Common myeloid progenitor, CD34-positive (primary cell): ENCODE data around the gene PNMA3.

Experiments
- CTCF ChIA-PET: fragments of 350-600 bp; sonication (Branson Sonifier 250); formaldehyde crosslinking; loops from one replicate; lab custom pipeline; 2021; ENCODE audit warnings: antibody characterized with exemption; lab: Charles Lee
- POLR2A ChIA-PET: fragments of 350-600 bp; sonication (Branson Sonifier 250); formaldehyde crosslinking; loops from one replicate; lab custom pipeline; 2021; ENCODE audit warnings: antibody characterized with exemption; lab: Charles Lee
- DNase-seq, 3 donors: peaks; one replicate each; pipeline versions ENCODE4 v3.0.0 to v3.0.0-alpha.2; 2013
- H3K27ac ChIP-seq, 2 experiments: 1 replicate in 1 of 2; 2 replicates in 1 of 2; pipeline ENCODE4 v1.7.0; 2013; ENCODE audit warnings: inconsistent platforms in 2 of 2, low read length in 2 of 2, mild to moderate bottlenecking in 2 of 2, low read depth in 1 of 2, moderate library complexity in 1 of 2; ENCODE audit not compliant: severe bottlenecking in 2 of 2, insufficient read depth in 1 of 2, poor library complexity in 1 of 2
- H3K27me3 ChIP-seq, 5 experiments: replicated peaks in 2 of 5; 1 replicate in 3 of 5; 2 replicates in 2 of 5; pipeline versions ENCODE4 v1.6.1 to v1.7.0; 2013; ENCODE audit warnings: low read length in 4 of 5, mild to moderate bottlenecking in 2 of 5, moderate library complexity in 2 of 5, inconsistent platforms in 1 of 5; ENCODE audit not compliant: insufficient read depth in 5 of 5, control insufficient read depth in 4 of 5
- H3K36me3 ChIP-seq, 4 experiments: 1 replicate in 2 of 4; 2 replicates in 2 of 4; pipeline versions ENCODE4 v1.6.1 to v1.7.0; 2013; ENCODE audit warnings: low read length in 3 of 4, control low read depth in 1 of 4, mild to moderate bottlenecking in 1 of 4; ENCODE audit not compliant: control insufficient read depth in 4 of 4, insufficient read depth in 4 of 4
- H3K4me1 ChIP-seq, 4 experiments: 1 replicate in 3 of 4; 2 replicates in 1 of 4; pipeline versions ENCODE4 v1.6.1 to v1.7.1; 2013; ENCODE audit warnings: low read length in 3 of 4, mild to moderate bottlenecking in 3 of 4, control low read depth in 1 of 4, inconsistent platforms in 1 of 4, moderate library complexity in 1 of 4; ENCODE audit not compliant: control insufficient read depth in 4 of 4, insufficient read depth in 4 of 4; ENCODE audit errors: control extremely low read depth in 1 of 4
- H3K4me3 ChIP-seq, 7 experiments: 1 replicate in 4 of 7; 2 replicates in 3 of 7; pipeline versions ENCODE4 v1.5.1 to v1.7.0; 2013; ENCODE audit warnings: mild to moderate bottlenecking in 7 of 7, low read length in 6 of 7, moderate library complexity in 6 of 7, inconsistent platforms in 2 of 7, low read depth in 2 of 7, control low read depth in 1 of 7; ENCODE audit not compliant: insufficient read depth in 4 of 7, control insufficient read depth in 1 of 7; ENCODE audit errors: extremely low read depth in 1 of 7
- H3K9me3 ChIP-seq, 5 experiments: 1 replicate in 4 of 5; 2 replicates in 1 of 5; pipeline versions ENCODE4 v1.6.1 to v1.7.1; 2013; ENCODE audit warnings: low read length in 4 of 5, mild to moderate bottlenecking in 2 of 5, inconsistent platforms in 1 of 5, low read depth in 1 of 5, moderate library complexity in 1 of 5; ENCODE audit not compliant: control insufficient read depth in 4 of 5, insufficient read depth in 2 of 5; ENCODE audit errors: control extremely low read depth in 1 of 5
- WGBS: methylation state at CpG from one replicate; pipeline ENCODE4 v1.1.5; 2013; ENCODE audit not compliant: insufficient coverage; 5-methylcytosine and 5-hydroxymethylcytosine counted together

PNMA3 gene

GRCh38 chrX:153030801-153031200, 25.5 kb upstream of the PNMA3 start:
- Histone ChIP-seq H3K27me3 (peaks cover 0 to 2% (median 0%) of the 10 kb centered on the region in 5 experiments), H3K4me1 (peaks cover 0 to 7% (median 1%) of the 10 kb centered on the region in 4 experiments), H3K27ac (no peak overlapping the region), H3K4me3 (no peak overlapping the region), H3K36me3 (no peaks in the 10 kb centered on the region), H3K9me3 (peaks cover 0 to 4% (median 0%) of the 10 kb centered on the region in 5 experiments)
- WGBS, result 84% methylated on average over 7 of the region's 12 CpGs
- no peak for DNase-seq
- ChIA-PET POLR2A (no interaction called here), CTCF (no interaction called here)

GRCh38 chrX:153032397-153033118, 23.7 kb upstream of the PNMA3 start:
- H3K27ac ChIP-seq, result no peak overlapping the region

GRCh38 chrX:153049093-153049492, 7.2 kb upstream of the PNMA3 start:
- no peaks in the 10 kb centered on the region for H3K4me1 ChIP-seq
- no peak for DNase-seq
- ChIA-PET POLR2A (no interaction called here), CTCF (no interaction called here)
- peaks cover 0 to 7% (median 0%) of the 10 kb centered on the region in 5 experiments for H3K27me3 ChIP-seq
- no peak overlapping the region for H3K4me3 ChIP-seq
- peaks cover 1 to 26% (median 8%) of the 10 kb centered on the region in 5 experiments for H3K9me3 ChIP-seq
- 100% methylated on average over 2 of the region's 2 CpGs for WGBS
- H3K36me3 ChIP-seq, result no peaks in the 10 kb centered on the region
- H3K27ac ChIP-seq, result no peak overlapping the region

More at GRCh38 chrX:153032397-153033118, 23.7 kb upstream of the PNMA3 start:
- H3K36me3 ChIP-seq, result no peaks in the 10 kb centered on the region
- peak overlapping the region in 6 of 7 experiments; percentile 27 to 66 (median 48) for H3K4me3 ChIP-seq
- peak; percentile 42 to 69 (median 67) for DNase-seq
- ChIA-PET POLR2A (no interaction called here), CTCF (interaction anchor here (0.7 to 1.3 kb wide), 11 partner anchors 13 to 476 kb away, joined by 3 to 5 read pairs (median 3); no protein-coding TSS in a partner anchor)
- H3K9me3 ChIP-seq, result no peaks in the 10 kb centered on the region
- peaks cover 0 to 2% (median 0%) of the 10 kb centered on the region in 5 experiments for H3K27me3 ChIP-seq
- WGBS, result 39% methylated on average over 53 of the region's 64 CpGs
- peaks cover 0 to 7% (median 1%) of the 10 kb centered on the region in 4 experiments for H3K4me1 ChIP-seq

- Histone ChIP-seq H3K27ac (no peak overlapping the region), H3K4me1 (peaks cover 0 to 7% (median 3%) of the 10 kb centered on the region in 4 experiments), H3K36me3 (no peaks in the 10 kb centered on the region), H3K4me3 (no peak overlapping the region), H3K27me3 (peaks cover 0 to 12% (median 2%) of the 10 kb centered on the region in 5 experiments), H3K9me3 (peaks cover 0 to 16% (median 6%) of the 10 kb centered on the region in 5 experiments)
- ChIA-PET POLR2A (no interaction called here), CTCF (no interaction called here)
- no CpG with 5 or more reads among the region's 1 CpG for WGBS
- DNase-seq, result peak in 1 of 3 donors; percentile 8
Measured at GRCh38 chrX:153052534-153052933, 3.7 kb upstream of the PNMA3 start.

GRCh38 chrX:153057281-153057680, 1.0 kb downstream of the PNMA3 start:
- POLR2A ChIA-PET, result no interaction called here
- no peak for DNase-seq

GRCh38 chrX:153059191-153060094, 3.2 kb downstream of the PNMA3 start:
- no peak for DNase-seq
- 89% methylated on average over 15 of the region's 18 CpGs for WGBS
- H3K36me3 ChIP-seq, result no peaks in the 10 kb centered on the region
- CTCF ChIA-PET, result no interaction called here
- no peak overlapping the region for H3K27ac ChIP-seq
- peaks cover 0 to 7% (median 3%) of the 10 kb centered on the region in 4 experiments for H3K4me1 ChIP-seq
- peaks cover 0 to 28% (median 1%) of the 10 kb centered on the region in 5 experiments for H3K27me3 ChIP-seq
- no peak overlapping the region for H3K4me3 ChIP-seq
- POLR2A ChIA-PET, result no interaction called here
- H3K9me3 ChIP-seq, result no peaks in the 10 kb centered on the region

More at GRCh38 chrX:153057281-153057680, 1.0 kb downstream of the PNMA3 start:
- H3K27ac ChIP-seq, result no peak overlapping the region
- CTCF ChIA-PET, result no interaction called here
- H3K4me1 ChIP-seq, result peaks cover 0 to 7% (median 3%) of the 10 kb centered on the region in 4 experiments
- no peaks in the 10 kb centered on the region for H3K9me3 ChIP-seq
- peaks cover 0 to 22% (median 2%) of the 10 kb centered on the region in 5 experiments for H3K27me3 ChIP-seq
- H3K4me3 ChIP-seq, result no peak overlapping the region
- no peaks in the 10 kb centered on the region for H3K36me3 ChIP-seq
- 95% methylated on average over 9 of the region's 11 CpGs for WGBS
